Mucosa of rectum (tissue), 2 donors: Measurements from ENCODE around the gene SH3BP2.

Source experiments
- H3K27ac ChIP-seq, 2 donors: one replicate each; pipeline ENCODE4 v1.7.0; 2013; ENCODE audit warnings: inconsistent platforms in 2 of 2, low read depth in 2 of 2, low read length in 2 of 2
- H3K27me3 ChIP-seq, 2 donors: one replicate each; pipeline ENCODE4 v1.7.0; 2013; ENCODE audit warnings: low read length in 2 of 2; ENCODE audit not compliant: control insufficient read depth in 2 of 2, insufficient read depth in 2 of 2
- H3K36me3 ChIP-seq, 2 donors: one replicate each; pipeline ENCODE4 v1.7.0; 2013; ENCODE audit warnings: low read length in 2 of 2; ENCODE audit not compliant: control insufficient read depth in 2 of 2, insufficient read depth in 2 of 2
- H3K4me1 ChIP-seq, 2 donors: one replicate each; pipeline ENCODE4 v1.7.0; 2013; ENCODE audit warnings: low read length in 2 of 2, mild to moderate bottlenecking in 1 of 2; ENCODE audit not compliant: control insufficient read depth in 2 of 2, insufficient read depth in 2 of 2
- H3K4me3 ChIP-seq, 2 donors: one replicate each; pipeline ENCODE4 v1.7.0; 2013; ENCODE audit warnings: low read length in 2 of 2
- H3K9ac ChIP-seq, 2 donors: one replicate each; pipeline ENCODE4 v1.7.0; 2013; ENCODE audit warnings: low read length in 2 of 2, low read depth in 1 of 2, mild to moderate bottlenecking in 1 of 2
- H3K9me3 ChIP-seq, 2 donors: one replicate each; pipeline ENCODE4 v1.7.0; 2013; ENCODE audit warnings: low read length in 2 of 2; ENCODE audit not compliant: control insufficient read depth in 2 of 2
- donor health status: healthy.
- donor health status: Normal muscosa, but diverticular disease.

Gene SH3BP2

GRCh38 chr4:2822461-2823300 lies 29.8 kb downstream of the SH3BP2 start:
- H3K4me3 ChIP-seq, result no peak overlapping the region
- H3K27me3 ChIP-seq, result no peaks in the 10 kb centered on the region
- H3K9ac ChIP-seq, result no peak overlapping the region
- H3K9me3 ChIP-seq, result no peaks in the 10 kb centered on the region
- peaks cover 54 to 55% of the 10 kb centered on the region in 2 donors for H3K36me3 ChIP-seq
- no peak overlapping the region for H3K27ac ChIP-seq
- H3K4me1 ChIP-seq, result peaks cover under 1 to 2% of the 10 kb centered on the region in 2 donors

- H3K4me3 ChIP-seq, result no peak overlapping the region
- H3K36me3 ChIP-seq, result peaks cover 60 to 61% of the 10 kb centered on the region in 2 donors
- no peaks in the 10 kb centered on the region for H3K9me3 ChIP-seq
- H3K27ac ChIP-seq, result no peak overlapping the region
- H3K27me3 ChIP-seq, result no peaks in the 10 kb centered on the region
- H3K4me1 ChIP-seq, result no peaks in the 10 kb centered on the region
- H3K9ac ChIP-seq, result no peak overlapping the region
Measured at GRCh38 chr4:2823301-2823670, 30.4 kb downstream of the SH3BP2 start.

GRCh38 chr4:2823671-2824328 lies 30.9 kb downstream of the SH3BP2 start:
- H3K4me1 ChIP-seq, result no peaks in the 10 kb centered on the region
- H3K4me3 ChIP-seq, result no peak overlapping the region
- H3K9me3 ChIP-seq, result no peaks in the 10 kb centered on the region
- no peak overlapping the region for H3K27ac ChIP-seq
- peaks cover 64 to 66% of the 10 kb centered on the region in 2 donors for H3K36me3 ChIP-seq
- H3K27me3 ChIP-seq, result no peaks in the 10 kb centered on the region
- no peak overlapping the region for H3K9ac ChIP-seq

- Histone ChIP-seq H3K36me3 (peaks cover 66 to 67% of the 10 kb centered on the region in 2 donors), H3K27me3 (no peaks in the 10 kb centered on the region), H3K9me3 (no peaks in the 10 kb centered on the region), H3K9ac (no peak overlapping the region), H3K27ac (no peak overlapping the region), H3K4me3 (no peak overlapping the region), H3K4me1 (no peaks in the 10 kb centered on the region)
Measured at GRCh38 chr4:2824329-2824835, 31.5 kb downstream of the SH3BP2 start.

- H3K4me3 ChIP-seq, result no peak overlapping the region
- H3K4me1 ChIP-seq, result no peaks in the 10 kb centered on the region
- H3K9ac ChIP-seq, result no peak overlapping the region
- H3K36me3 ChIP-seq, result peaks cover 69 to 70% of the 10 kb centered on the region in 2 donors
- no peak overlapping the region for H3K27ac ChIP-seq
- H3K27me3 ChIP-seq, result no peaks in the 10 kb centered on the region
- no peaks in the 10 kb centered on the region for H3K9me3 ChIP-seq
Measured at GRCh38 chr4:2824836-2825381, 32.0 kb downstream of the SH3BP2 start.

GRCh38 chr4:2825740-2826139 lies 32.9 kb downstream of the SH3BP2 start:
- Histone ChIP-seq H3K4me1 (no peaks in the 10 kb centered on the region), H3K27ac (no peak overlapping the region), H3K9ac (no peak overlapping the region), H3K27me3 (no peaks in the 10 kb centered on the region), H3K4me3 (no peak overlapping the region), H3K36me3 (peaks cover 73 to 75% of the 10 kb centered on the region in 2 donors), H3K9me3 (no peaks in the 10 kb centered on the region)

GRCh38 chr4:2827071-2827873 lies 34.4 kb downstream of the SH3BP2 start:
- Histone ChIP-seq H3K36me3 (peaks cover 79 to 81% of the 10 kb centered on the region in 2 donors), H3K9me3 (no peaks in the 10 kb centered on the region)

GRCh38 chr4:2827874-2828751 lies 35.2 kb downstream of the SH3BP2 start:
- H3K9ac ChIP-seq, result no peak overlapping the region
- H3K27me3 ChIP-seq, result no peaks in the 10 kb centered on the region
- no peaks in the 10 kb centered on the region for H3K9me3 ChIP-seq
- no peaks in the 10 kb centered on the region for H3K4me1 ChIP-seq
- no peak overlapping the region for H3K27ac ChIP-seq
- H3K36me3 ChIP-seq, result peaks cover 75% of the 10 kb centered on the region in 2 donors
- no peak overlapping the region for H3K4me3 ChIP-seq

More at GRCh38 chr4:2827071-2827873, 34.4 kb downstream of the SH3BP2 start:
- Histone ChIP-seq H3K27me3 (no peaks in the 10 kb centered on the region), H3K27ac (no peak overlapping the region), H3K9ac (no peak overlapping the region), H3K4me1 (no peaks in the 10 kb centered on the region), H3K4me3 (no peak overlapping the region)

GRCh38 chr4:2828758-2829181 lies 35.9 kb downstream of the SH3BP2 start:
- no peak overlapping the region for H3K27ac ChIP-seq
- no peak overlapping the region for H3K9ac ChIP-seq
- no peaks in the 10 kb centered on the region for H3K27me3 ChIP-seq
- H3K4me3 ChIP-seq, result no peak overlapping the region
- no peaks in the 10 kb centered on the region for H3K9me3 ChIP-seq
- no peaks in the 10 kb centered on the region for H3K4me1 ChIP-seq
- peaks cover 75 to 76% of the 10 kb centered on the region in 2 donors for H3K36me3 ChIP-seq
